A673 (cell line): ENCODE results near the gene MOGAT2.

Experiments used
- EZH2 ChIP-seq: fragments of 200-600 bp; sonication (generic); IDR thresholded peaks from 2 replicates; pipeline ENCODE4 v1.6.1; 2017; ENCODE audit warnings: borderline replicate concordance, low read depth, mild to moderate bottlenecking, mixed read lengths, antibody characterized with exemption, low read length; ENCODE audit not compliant: poor library complexity, severe bottlenecking
- TF ChIP-seq, protein P1 (sequence below): fragments of 300-800, 200-600 bp; sonication (generic); conservative IDR thresholded peaks from 2 replicates; pipeline ENCODE4 v1.5.1; 2017; ENCODE audit warnings: low read depth, mild to moderate bottlenecking, antibody characterized with exemption, low read length, moderate library complexity, mixed read lengths

- TF ChIP-seq, protein P1, sequence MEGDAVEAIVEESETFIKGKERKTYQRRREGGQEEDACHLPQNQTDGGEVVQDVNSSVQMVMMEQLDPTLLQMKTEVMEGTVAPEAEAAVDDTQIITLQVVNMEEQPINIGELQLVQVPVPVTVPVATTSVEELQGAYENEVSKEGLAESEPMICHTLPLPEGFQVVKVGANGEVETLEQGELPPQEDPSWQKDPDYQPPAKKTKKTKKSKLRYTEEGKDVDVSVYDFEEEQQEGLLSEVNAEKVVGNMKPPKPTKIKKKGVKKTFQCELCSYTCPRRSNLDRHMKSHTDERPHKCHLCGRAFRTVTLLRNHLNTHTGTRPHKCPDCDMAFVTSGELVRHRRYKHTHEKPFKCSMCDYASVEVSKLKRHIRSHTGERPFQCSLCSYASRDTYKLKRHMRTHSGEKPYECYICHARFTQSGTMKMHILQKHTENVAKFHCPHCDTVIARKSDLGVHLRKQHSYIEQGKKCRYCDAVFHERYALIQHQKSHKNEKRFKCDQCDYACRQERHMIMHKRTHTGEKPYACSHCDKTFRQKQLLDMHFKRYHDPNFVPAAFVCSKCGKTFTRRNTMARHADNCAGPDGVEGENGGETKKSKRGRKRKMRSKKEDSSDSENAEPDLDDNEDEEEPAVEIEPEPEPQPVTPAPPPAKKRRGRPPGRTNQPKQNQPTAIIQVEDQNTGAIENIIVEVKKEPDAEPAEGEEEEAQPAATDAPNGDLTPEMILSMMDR: no peak
- TF ChIP-seq EZH2: no peak
Observed at GRCh38 chr11:75745807-75746206, 28.2 kb downstream of the MOGAT2 start.
